HEK293T (cell line): ENCODE results near the gene VAV3.

ENCODE experiments used
- CTCF ChIA-PET: fragments of 350-600 bp; formaldehyde crosslinking; extraction: SDS; loops from one replicate; lab custom pipeline; 2021; ENCODE audit warnings: antibody characterized with exemption, inconsistent platforms; lab: Yijun Ruan, JAX
- POLR2A ChIA-PET: fragments of 350-600 bp; formaldehyde crosslinking; extraction: SDS; loops from one replicate; lab custom pipeline; 2020; ENCODE audit warnings: antibody characterized with exemption, inconsistent platforms; lab: Yijun Ruan, JAX
- DNase-seq: peaks from one replicate; pipeline ENCODE4 v3.0.0; 2012; ENCODE audit warnings: mixed read lengths; ENCODE audit errors: extremely low spot score
- ARNT ChIP-seq: fragments of 450-650 bp; IDR thresholded peaks from 2 replicates; pipeline ENCODE4 v1.6.1; 2017; ENCODE audit warnings: mild to moderate bottlenecking
- BHLHE40 ChIP-seq: fragments of 450-650 bp; IDR thresholded peaks from 2 replicates; pipeline ENCODE4 v1.6.1; 2016; ENCODE audit warnings: mild to moderate bottlenecking, moderate library complexity, borderline replicate concordance
- CTBP1 ChIP-seq: fragments of 450-650 bp; IDR thresholded peaks from 2 replicates; pipeline ENCODE4 v1.6.1; 2016; ENCODE audit warnings: borderline replicate concordance
- ELF4 ChIP-seq: fragments of 450-650 bp; IDR thresholded peaks from 2 replicates; pipeline ENCODE4 v1.6.1; 2017; ENCODE audit warnings: antibody characterized with exemption
- FOXA1 ChIP-seq: fragments of 450-650 bp; IDR thresholded peaks from 2 replicates; pipeline ENCODE4 v1.6.1; 2016; ENCODE audit warnings: mild to moderate bottlenecking
- FOXK2 ChIP-seq: fragments of 450-650 bp; IDR thresholded peaks from 2 replicates; pipeline ENCODE4 v1.6.1; 2016; ENCODE audit warnings: mild to moderate bottlenecking
- FOXM1 ChIP-seq: fragments of 450-650 bp; IDR thresholded peaks from 2 replicates; pipeline ENCODE4 v1.6.1; 2017; ENCODE audit warnings: mild to moderate bottlenecking, borderline replicate concordance
- HDGF ChIP-seq: fragments of 450-650 bp; IDR thresholded peaks from 2 replicates; pipeline ENCODE4 v1.6.1; 2017; ENCODE audit warnings: antibody characterized with exemption, borderline replicate concordance
- L3MBTL2 ChIP-seq: fragments of 450-650 bp; conservative IDR thresholded peaks from 2 replicates; pipeline ENCODE4 v1.6.1; 2016; ENCODE audit warnings: mild to moderate bottlenecking
- LEF1 ChIP-seq: fragments of 450-650 bp; IDR thresholded peaks from 2 replicates; pipeline ENCODE4 v1.6.1; 2017; ENCODE audit warnings: mild to moderate bottlenecking, borderline replicate concordance
- NFRKB ChIP-seq: fragments of 450-650 bp; IDR thresholded peaks from 2 replicates; pipeline ENCODE4 v1.6.1; 2016; ENCODE audit warnings: mild to moderate bottlenecking, moderate library complexity
- SP1 ChIP-seq: fragments of 450-650 bp; IDR thresholded peaks from 2 replicates; pipeline ENCODE4 v1.6.1; 2017
- SUZ12 ChIP-seq: fragments of 450-650 bp; IDR thresholded peaks from 2 replicates; pipeline ENCODE4 v1.6.1; 2016; ENCODE audit warnings: mild to moderate bottlenecking
- TARDBP ChIP-seq: fragments of 450-650 bp; IDR thresholded peaks from 2 replicates; pipeline ENCODE4 v1.6.1; 2016
- ZNF384 ChIP-seq: fragments of 450-650 bp; IDR thresholded peaks from 2 replicates; pipeline ENCODE4 v1.6.1; 2016
- TF ChIP-seq, protein P1 (sequence below): fragments of 450-650 bp; IDR thresholded peaks from 2 replicates; pipeline ENCODE4 v1.6.1; 2016

The VAV3 gene

DNA sequence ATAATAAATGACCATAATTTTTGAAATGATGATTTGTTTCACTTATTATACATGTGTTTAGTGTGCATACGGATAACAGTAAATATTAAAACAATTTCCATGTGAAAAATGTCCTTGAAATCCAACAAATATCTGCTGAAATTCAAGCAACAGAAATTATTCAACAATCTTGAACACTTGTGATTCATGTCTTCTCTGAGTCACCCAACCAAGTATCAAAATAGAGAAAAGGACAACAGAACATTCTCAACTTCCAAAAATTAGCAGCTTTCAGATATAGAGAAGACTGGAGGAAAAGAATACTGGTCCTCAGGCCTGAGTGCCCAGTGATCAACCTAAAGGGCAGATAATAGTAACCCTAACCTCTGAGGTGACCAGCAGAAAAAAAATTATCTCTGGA lies 90.8 kb downstream of the VAV3 start:
- POLR2A ChIA-PET = no interaction called here
- no peak for TF ChIP-seq HDGF
- TF ChIP-seq TARDBP = no peak
- DNase-seq = no peak
- CTCF ChIA-PET = no interaction called here

DNA sequence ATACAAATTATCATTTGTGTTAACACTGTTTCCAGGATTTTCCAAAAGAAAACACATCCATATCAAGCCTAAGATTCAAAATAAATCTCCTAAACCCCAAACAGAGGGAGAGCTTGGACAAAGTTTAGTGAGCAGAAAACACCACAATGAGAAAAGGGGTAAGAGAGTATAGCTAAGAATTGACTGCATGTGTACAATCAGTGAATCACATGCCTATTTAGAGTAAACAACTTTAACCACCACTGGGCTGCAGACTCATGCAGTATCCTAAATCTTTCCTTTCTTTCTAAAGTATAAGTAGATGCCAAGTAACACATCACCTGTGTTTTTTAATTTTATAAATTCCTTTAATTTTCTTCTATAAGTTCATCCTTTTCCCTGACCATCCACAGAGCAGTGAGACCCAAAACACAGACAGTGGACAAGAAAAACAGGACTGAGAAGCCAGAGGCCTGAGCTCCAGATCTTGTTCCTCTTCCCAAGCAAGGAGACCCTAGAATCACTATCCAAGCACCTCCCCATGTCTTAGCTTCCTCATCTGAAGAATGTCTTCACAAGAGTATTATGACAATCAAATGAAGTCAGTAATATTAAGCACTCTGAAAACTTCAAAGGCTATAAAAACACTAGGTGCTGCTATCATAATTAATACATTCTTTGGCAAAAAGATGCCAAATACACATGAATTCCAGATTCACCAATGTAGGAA lies 93.1 kb downstream of the VAV3 start:
- TF ChIP-seq, protein P1, sequence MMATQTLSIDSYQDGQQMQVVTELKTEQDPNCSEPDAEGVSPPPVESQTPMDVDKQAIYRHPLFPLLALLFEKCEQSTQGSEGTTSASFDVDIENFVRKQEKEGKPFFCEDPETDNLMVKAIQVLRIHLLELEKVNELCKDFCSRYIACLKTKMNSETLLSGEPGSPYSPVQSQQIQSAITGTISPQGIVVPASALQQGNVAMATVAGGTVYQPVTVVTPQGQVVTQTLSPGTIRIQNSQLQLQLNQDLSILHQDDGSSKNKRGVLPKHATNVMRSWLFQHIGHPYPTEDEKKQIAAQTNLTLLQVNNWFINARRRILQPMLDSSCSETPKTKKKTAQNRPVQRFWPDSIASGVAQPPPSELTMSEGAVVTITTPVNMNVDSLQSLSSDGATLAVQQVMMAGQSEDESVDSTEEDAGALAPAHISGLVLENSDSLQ = no peak
- no peak for TF ChIP-seq L3MBTL2
- no peak for TF ChIP-seq BHLHE40
- no peak for TF ChIP-seq FOXM1
- TF ChIP-seq FOXA1 = no peak
- DNase-seq = no peak
- ChIA-PET POLR2A (no interaction called here), CTCF (interaction anchor here (0.6 kb wide), 1 partner anchor 30 kb away, joined by 3 read pairs; no protein-coding TSS in a partner anchor)

DNA sequence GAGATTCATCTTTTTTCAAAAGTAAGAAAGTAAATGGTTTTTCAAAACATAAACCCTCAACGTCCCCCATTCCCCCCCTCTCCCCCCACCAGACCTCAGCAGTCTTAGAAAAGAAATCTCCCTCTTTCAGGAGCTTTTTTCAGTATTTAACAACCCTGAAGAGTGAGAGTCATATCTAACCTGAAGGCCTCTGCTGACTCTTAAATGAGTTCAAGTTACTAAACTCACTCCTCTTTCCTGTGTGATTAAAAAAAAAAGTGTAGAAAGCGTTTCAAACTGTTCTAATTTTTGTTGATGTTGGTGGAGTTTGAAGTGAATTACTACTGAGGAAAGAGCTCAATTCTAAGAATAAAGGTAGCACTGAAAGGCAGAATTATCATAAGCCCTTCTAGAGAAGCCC lies 93.7 kb downstream of the VAV3 start:
- CTCF ChIA-PET = interaction anchor here (0.6 kb wide), 1 partner anchor 30 kb away, joined by 3 read pairs; no protein-coding TSS in a partner anchor
- no peak for DNase-seq
- POLR2A ChIA-PET = no interaction called here
- TF ChIP-seq ARNT (no peak), FOXK2 (no peak), L3MBTL2 (no peak), ZNF384 (no peak), ELF4 (no peak), HDGF (no peak), BHLHE40 (no peak)
- TF ChIP-seq, protein P1 = no peak

DNA sequence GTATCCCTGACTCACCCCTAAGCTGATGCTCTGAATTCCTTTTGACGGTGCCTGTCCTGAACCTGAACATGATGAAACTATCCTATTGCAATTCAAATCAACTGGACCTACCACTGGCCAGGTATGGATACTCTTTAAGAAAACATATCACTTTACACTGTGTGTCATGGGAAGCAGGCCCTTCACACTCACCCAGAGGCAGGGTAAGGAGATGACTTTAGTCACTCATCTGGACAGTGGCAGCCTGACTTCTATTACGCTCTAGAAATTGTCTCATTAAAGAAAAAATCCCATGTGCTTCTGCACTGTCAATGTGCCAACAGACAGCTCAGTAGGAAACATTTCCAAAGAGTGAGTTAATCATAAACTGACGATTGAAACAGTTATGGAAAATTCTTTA lies 94.3 kb downstream of the VAV3 start:
- ChIA-PET CTCF (no interaction called here), POLR2A (no interaction called here)
- DNase-seq = no peak
- TF ChIP-seq NFRKB = no peak
- TF ChIP-seq ELF4 = no peak
- TF ChIP-seq CTBP1 = no peak

DNA sequence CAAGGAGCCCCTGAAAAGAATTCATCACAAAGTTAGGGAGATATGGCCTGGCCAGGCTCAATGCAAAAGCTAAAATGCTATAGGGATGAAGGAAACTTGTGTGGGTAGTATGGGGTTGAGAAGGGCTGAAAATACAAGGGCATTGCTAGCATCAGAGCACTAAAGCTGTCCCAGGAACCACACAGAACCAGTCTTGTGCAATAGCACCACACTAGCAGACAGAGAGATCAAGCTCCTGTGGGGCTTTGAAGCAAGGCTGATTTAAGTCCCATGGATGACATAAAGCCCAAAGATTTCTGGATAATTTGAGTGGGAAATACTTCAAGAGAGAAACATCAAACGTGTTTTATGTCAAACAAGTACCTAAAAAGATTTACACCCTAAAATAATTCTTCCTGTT lies 97.1 kb downstream of the VAV3 start:
- ChIA-PET CTCF (no interaction called here), POLR2A (no interaction called here)
- DNase-seq = no peak
- no peak for TF ChIP-seq ZNF384
- no peak for TF ChIP-seq L3MBTL2
- no peak for TF ChIP-seq FOXK2
- no peak for TF ChIP-seq CTBP1
- TF ChIP-seq TARDBP = no peak
- TF ChIP-seq ELF4 = no peak
- TF ChIP-seq NFRKB = no peak
- no peak for TF ChIP-seq HDGF
- no peak for TF ChIP-seq SP1
- no peak for TF ChIP-seq FOXA1
- TF ChIP-seq FOXM1 = no peak
- TF ChIP-seq, protein P1 = no peak

DNA sequence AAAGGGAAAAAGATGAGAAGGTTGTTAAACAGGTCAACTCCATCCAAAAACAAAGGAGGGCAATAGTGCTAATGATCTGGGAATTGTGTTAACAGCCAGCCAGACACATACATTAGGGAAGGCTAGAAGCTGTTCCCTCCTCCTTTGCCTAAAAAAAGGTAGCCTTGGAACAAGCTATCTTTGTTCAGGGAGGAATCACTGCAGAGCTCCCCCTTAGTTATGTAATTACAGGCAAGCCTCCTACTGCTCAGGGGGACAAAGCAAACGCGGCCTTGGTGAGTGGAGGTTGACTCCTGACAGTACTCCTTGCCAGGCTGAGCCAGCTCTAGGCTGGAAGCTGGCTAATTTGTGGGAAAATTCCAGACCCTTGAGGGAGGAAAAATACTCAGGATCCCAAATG lies 97.6 kb downstream of the VAV3 start:
- ChIA-PET POLR2A (no interaction called here), CTCF (interaction anchor here (0.6 kb wide), 1 partner anchor 77 kb away, joined by 5 read pairs; no protein-coding TSS in a partner anchor)
- no peak for TF ChIP-seq BHLHE40
- no peak for TF ChIP-seq LEF1
- no peak for TF ChIP-seq FOXA1
- TF ChIP-seq TARDBP = no peak
- no peak for TF ChIP-seq SP1
- no peak for TF ChIP-seq CTBP1
- no peak for TF ChIP-seq FOXM1
- TF ChIP-seq, protein P1 = no peak
- TF ChIP-seq FOXK2 = no peak
- no peak for TF ChIP-seq ARNT
- TF ChIP-seq L3MBTL2 = no peak
- TF ChIP-seq ELF4 = no peak
- no peak for TF ChIP-seq HDGF
- no peak for TF ChIP-seq SUZ12
- TF ChIP-seq ZNF384 = no peak
- TF ChIP-seq NFRKB = no peak
- DNase-seq = no peak
